Esophagus muscularis mucosa (tissue), 4 donors: ENCODE results near the gene OSBPL7.

Experiments
- EP300 ChIP-seq: sonication (generic); formaldehyde crosslinking; IDR thresholded peaks from one replicate; pipeline ENCODE4 v1.6.1; 2017; ENCODE audit warnings: antibody characterized with exemption
- POLR2A ChIP-seq: fragments of 450-650 bp; IDR thresholded peaks from one replicate; pipeline ENCODE4 v1.6.1; 2017; ENCODE audit warnings: antibody characterized with exemption, moderate library complexity, mild to moderate bottlenecking, low read depth
- TF ChIP-seq, protein P1 (sequence below), 3 experiments: fragments of 200-600 bp in 2 of 3; fragments of 450-650 bp in 1 of 3; sonication (generic) in 2 of 3; IDR thresholded peaks; one replicate each; pipeline ENCODE4 v1.5.1; 2017 to 2019; ENCODE audit warnings: antibody characterized with exemption in 3 of 3, mild to moderate bottlenecking in 2 of 3, moderate library complexity in 1 of 3

- TF ChIP-seq EP300 (no peak), POLR2A (no peak)
- TF ChIP-seq, protein P1, sequence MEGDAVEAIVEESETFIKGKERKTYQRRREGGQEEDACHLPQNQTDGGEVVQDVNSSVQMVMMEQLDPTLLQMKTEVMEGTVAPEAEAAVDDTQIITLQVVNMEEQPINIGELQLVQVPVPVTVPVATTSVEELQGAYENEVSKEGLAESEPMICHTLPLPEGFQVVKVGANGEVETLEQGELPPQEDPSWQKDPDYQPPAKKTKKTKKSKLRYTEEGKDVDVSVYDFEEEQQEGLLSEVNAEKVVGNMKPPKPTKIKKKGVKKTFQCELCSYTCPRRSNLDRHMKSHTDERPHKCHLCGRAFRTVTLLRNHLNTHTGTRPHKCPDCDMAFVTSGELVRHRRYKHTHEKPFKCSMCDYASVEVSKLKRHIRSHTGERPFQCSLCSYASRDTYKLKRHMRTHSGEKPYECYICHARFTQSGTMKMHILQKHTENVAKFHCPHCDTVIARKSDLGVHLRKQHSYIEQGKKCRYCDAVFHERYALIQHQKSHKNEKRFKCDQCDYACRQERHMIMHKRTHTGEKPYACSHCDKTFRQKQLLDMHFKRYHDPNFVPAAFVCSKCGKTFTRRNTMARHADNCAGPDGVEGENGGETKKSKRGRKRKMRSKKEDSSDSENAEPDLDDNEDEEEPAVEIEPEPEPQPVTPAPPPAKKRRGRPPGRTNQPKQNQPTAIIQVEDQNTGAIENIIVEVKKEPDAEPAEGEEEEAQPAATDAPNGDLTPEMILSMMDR (IDR thresholded peaks at IDR 0.05): peak; percentile 41 to 61 (median 42)
These were observed 19.1 kb downstream of the OSBPL7 start for GRCh38 chr17:47802341-47803022.
